Mesothelial cell of epicardium (in vitro differentiated cells): Measurements from ENCODE around the gene CDKN2B-AS1. TPM values are rescaled to one million over a fixed set of nuclear protein-coding genes. Genes with fewer than 3 reads are reported as not detected.

Experiments
- DNase-seq, 2 experiments: peaks; one replicate each; pipeline ENCODE4 v3.0.0; 2021; ENCODE audit warnings: low spot score in 2 of 2; ENCODE audit not compliant: unreplicated experiment in 2 of 2
- H3K27ac Mint-ChIP-seq: 2 replicates; pipeline ENCODE4 v1.8.0; 2021; ENCODE audit warnings: mixed read lengths
- H3K27me3 Mint-ChIP-seq: 2 replicates; pipeline ENCODE4 v1.8.0; 2021; ENCODE audit warnings: low read depth, mixed read lengths
- H3K36me3 Mint-ChIP-seq: 2 replicates; pipeline ENCODE4 v1.8.0; 2021; ENCODE audit warnings: mixed read lengths
- H3K4me1 Mint-ChIP-seq: 2 replicates; pipeline ENCODE4 v1.8.0; 2021; ENCODE audit warnings: mixed read lengths
- H3K4me3 Mint-ChIP-seq: 2 replicates; pipeline ENCODE4 v1.8.0; 2021; ENCODE audit warnings: mild to moderate bottlenecking, moderate library complexity, mixed read lengths
- H3K9me3 Mint-ChIP-seq: 2 replicates; pipeline ENCODE4 v1.8.0; 2021; ENCODE audit warnings: mixed read lengths
- total RNA-seq: library from RNA; stranded (reverse); gene quantifications from 3 replicates; pipeline ENCODE4 v1.2.1, GENCODE V29; 2021
- TF ChIP-seq, protein P1 (sequence below): fragments of 200-600 bp; sonication (generic); IDR thresholded peaks from one replicate; pipeline ENCODE4 v1.5.0; 2021; ENCODE audit warnings: antibody characterized with exemption; ENCODE audit not compliant: unreplicated experiment

Gene CDKN2B-AS1
- total RNA-seq, 1 donor from 2014 or later = 10.8 TPM

DNA sequence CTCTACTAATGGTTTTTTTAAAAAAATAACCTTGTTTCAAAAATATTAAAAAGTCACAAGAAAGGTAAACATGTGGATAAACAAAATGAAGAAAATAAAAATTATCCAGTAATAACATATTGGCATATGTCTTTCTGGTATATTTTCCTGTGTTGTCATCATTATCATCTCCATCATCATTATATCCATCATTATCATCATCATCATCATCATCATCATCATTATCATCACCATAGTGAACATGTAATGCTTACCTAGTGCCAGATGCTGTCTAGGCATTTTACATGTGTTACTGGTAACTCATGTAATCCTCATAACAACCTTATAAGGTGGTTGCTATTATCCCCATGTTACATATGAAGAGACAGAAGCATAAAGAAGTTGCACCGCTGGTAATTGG is 126.0 kb downstream of the CDKN2B-AS1 start:
- H3K4me1 Mint-ChIP-seq = peaks cover 52% of the 10 kb centered on the region
- TF ChIP-seq, protein P1, sequence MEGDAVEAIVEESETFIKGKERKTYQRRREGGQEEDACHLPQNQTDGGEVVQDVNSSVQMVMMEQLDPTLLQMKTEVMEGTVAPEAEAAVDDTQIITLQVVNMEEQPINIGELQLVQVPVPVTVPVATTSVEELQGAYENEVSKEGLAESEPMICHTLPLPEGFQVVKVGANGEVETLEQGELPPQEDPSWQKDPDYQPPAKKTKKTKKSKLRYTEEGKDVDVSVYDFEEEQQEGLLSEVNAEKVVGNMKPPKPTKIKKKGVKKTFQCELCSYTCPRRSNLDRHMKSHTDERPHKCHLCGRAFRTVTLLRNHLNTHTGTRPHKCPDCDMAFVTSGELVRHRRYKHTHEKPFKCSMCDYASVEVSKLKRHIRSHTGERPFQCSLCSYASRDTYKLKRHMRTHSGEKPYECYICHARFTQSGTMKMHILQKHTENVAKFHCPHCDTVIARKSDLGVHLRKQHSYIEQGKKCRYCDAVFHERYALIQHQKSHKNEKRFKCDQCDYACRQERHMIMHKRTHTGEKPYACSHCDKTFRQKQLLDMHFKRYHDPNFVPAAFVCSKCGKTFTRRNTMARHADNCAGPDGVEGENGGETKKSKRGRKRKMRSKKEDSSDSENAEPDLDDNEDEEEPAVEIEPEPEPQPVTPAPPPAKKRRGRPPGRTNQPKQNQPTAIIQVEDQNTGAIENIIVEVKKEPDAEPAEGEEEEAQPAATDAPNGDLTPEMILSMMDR = no peak
- H3K9me3 Mint-ChIP-seq = peaks cover 21% of the 10 kb centered on the region
- no peak overlapping the region for H3K27ac Mint-ChIP-seq
- no peaks in the 10 kb centered on the region for H3K27me3 Mint-ChIP-seq
- no peak overlapping the region for H3K4me3 Mint-ChIP-seq
- DNase-seq = no peak
- H3K36me3 Mint-ChIP-seq = peaks cover 16% of the 10 kb centered on the region

DNA sequence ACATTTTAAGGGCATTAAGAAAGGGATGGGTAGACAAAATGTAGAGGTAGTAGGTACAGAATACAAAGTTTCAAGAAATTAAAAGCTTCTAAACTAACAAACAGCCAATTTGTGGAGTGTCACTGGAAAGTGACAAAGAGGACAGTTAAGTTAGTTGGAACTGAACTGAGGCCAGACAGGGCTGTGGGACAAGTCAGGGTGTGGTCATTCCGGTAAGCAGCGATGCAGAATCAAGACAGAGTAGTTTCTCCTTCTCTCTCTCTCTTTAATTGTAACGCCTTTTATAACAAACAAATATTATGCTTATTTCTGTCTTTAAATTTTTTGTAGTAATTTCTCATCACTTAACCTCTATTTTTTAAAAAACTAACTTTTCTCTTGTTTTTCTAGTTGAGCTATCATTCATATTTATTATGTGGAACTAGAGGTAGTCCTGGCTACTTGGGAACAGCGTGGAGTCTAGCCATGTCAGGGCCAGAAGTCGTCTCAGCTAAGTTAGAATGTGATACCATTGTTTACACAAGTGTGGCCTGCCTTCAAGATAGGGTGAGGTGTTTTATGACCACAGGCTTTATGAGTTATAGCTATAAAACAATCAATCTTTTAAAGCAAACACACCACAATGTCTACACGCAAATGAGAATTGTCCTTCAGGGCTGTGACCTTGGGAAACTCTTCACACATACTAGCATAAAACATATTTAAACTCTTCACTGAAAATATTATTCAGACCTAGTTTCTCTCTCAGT is 129.8 kb downstream of the CDKN2B-AS1 start:
- Mint-ChIP-seq H3K4me1 (peaks cover 33% of the 10 kb centered on the region), H3K4me3 (no peak overlapping the region), H3K9me3 (peaks cover 21% of the 10 kb centered on the region), H3K36me3 (peaks cover 16% of the 10 kb centered on the region), H3K27me3 (no peaks in the 10 kb centered on the region), H3K27ac (no peak overlapping the region)
- TF ChIP-seq, protein P1 = no peak
- DNase-seq = no peak

DNA sequence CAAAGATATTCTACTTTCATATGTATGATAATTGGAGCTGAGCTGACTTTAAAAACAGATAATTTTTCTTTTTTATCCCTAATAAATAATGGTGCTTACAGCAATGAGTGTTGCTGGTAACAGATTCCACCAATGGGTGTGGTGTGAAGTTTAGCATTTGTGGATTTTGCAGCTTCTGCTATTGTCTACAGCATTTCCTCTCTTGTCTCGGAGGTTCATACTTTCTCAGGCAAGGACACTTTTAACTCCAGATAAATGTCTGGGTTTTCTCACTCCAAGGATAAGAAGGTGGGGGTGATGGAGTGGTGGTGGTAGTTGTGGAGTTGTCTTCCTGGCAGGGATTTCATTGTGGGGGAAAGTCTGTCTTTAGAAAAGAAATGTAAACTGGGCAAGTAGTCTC is 134.5 kb downstream of the CDKN2B-AS1 start:
- TF ChIP-seq, protein P1 = no peak
- H3K9me3 Mint-ChIP-seq = no peaks in the 10 kb centered on the region
- H3K27me3 Mint-ChIP-seq = no peaks in the 10 kb centered on the region
- H3K27ac Mint-ChIP-seq = peak overlapping the region; percentile 41
- DNase-seq = no peak
- H3K4me3 Mint-ChIP-seq = no peak overlapping the region
- no peaks in the 10 kb centered on the region for H3K36me3 Mint-ChIP-seq
- H3K4me1 Mint-ChIP-seq = peaks cover 39% of the 10 kb centered on the region

DNA sequence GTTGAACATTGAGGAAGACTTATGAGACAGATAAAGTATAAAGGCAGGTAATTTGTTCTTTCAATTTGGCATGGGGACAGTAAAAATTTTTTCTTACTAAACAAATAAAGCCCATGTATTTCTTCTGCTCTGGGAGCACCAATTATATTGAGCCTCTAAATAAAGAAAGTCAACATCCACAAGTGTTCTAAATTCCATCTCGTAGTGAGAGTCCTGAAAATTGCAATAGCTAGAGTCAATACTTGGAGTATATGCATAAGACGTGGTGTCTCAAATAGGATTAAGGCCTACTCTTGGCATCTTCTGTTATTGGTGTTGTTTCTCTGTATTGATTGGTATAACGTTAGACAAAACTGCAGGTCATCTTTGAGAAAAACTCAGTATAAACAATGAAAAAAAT is 135.0 kb downstream of the CDKN2B-AS1 start:
- Mint-ChIP-seq H3K4me1 (peaks cover 37% of the 10 kb centered on the region), H3K9me3 (no peaks in the 10 kb centered on the region), H3K27ac (peak overlapping the region; percentile 41), H3K4me3 (no peak overlapping the region), H3K36me3 (no peaks in the 10 kb centered on the region), H3K27me3 (no peaks in the 10 kb centered on the region)
- TF ChIP-seq, protein P1 = no peak
- DNase-seq = no peak

DNA sequence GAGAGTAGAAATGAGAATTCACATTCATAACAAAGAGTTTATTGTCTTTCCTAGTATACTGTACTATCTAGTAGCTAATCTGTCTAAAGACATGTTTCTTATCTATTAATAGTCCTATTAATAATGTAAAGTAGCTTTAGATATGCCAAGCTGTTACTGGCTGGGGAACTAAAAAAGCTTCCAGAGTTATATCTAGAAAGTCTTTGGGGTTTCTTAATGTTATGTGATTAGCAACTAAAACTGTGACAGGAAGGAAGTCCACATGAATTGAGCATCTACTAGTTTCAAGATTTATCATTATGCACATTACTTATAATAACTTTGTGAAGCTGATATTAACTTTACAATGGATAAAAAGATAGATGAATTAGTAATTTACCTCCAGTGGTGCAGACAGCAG is 137.2 kb downstream of the CDKN2B-AS1 start:
- Mint-ChIP-seq H3K36me3 (no peaks in the 10 kb centered on the region), H3K4me1 (peaks cover 45% of the 10 kb centered on the region), H3K27ac (no peak overlapping the region), H3K4me3 (no peak overlapping the region), H3K9me3 (no peaks in the 10 kb centered on the region), H3K27me3 (no peaks in the 10 kb centered on the region)
- TF ChIP-seq, protein P1 = no peak
- DNase-seq = no peak
